NCI-H446 treated with DMSO at 0.1 percent for 48 hours (cell line): ENCODE measurements around the gene GPR146.
"Not testable (repeated sequence)": the region's sequence is repeated elsewhere in the genome, so short reads cannot be mapped to it uniquely, and the experiment has no call there.

Experiments used
- DNase-seq: peaks from one replicate; lab custom pipeline; 2025; lab: John Stamatoyannopoulos, UW

GPR146 gene

DNA sequence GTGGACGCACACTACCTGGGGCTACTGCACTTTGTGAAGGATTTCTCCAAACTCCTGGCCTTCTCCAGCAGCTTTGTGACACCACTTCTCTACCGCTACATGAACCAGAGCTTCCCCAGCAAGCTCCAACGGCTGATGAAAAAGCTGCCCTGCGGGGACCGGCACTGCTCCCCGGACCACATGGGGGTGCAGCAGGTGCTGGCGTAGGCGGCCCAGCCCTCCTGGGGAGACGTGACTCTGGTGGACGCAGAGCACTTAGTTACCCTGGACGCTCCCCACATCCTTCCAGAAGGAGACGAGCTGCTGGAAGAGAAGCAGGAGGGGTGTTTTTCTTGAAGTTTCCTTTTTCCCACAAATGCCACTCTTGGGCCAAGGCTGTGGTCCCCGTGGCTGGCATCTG, 14.0 kb downstream of the GPR146 start:
- no peak for DNase-seq

DNA sequence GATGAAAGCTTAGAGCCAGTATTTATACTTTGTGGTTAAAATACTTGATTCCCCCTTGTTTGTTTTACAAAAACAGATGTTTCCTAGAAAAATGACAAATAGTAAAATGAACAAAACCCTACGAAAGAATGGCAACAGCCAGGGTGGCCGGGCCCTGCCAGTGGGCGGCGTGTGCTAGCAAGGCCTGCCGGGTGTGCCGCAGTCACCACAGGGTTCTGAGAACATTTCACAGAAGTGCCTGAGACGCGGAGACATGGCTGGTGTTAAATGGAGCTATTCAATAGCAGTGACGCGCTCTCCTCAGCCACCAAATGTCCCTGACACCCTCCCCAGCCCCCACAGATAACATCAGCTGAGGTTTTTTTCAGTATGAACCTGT, 14.5 kb downstream of the GPR146 start:
- DNase-seq, result no peak

DNA sequence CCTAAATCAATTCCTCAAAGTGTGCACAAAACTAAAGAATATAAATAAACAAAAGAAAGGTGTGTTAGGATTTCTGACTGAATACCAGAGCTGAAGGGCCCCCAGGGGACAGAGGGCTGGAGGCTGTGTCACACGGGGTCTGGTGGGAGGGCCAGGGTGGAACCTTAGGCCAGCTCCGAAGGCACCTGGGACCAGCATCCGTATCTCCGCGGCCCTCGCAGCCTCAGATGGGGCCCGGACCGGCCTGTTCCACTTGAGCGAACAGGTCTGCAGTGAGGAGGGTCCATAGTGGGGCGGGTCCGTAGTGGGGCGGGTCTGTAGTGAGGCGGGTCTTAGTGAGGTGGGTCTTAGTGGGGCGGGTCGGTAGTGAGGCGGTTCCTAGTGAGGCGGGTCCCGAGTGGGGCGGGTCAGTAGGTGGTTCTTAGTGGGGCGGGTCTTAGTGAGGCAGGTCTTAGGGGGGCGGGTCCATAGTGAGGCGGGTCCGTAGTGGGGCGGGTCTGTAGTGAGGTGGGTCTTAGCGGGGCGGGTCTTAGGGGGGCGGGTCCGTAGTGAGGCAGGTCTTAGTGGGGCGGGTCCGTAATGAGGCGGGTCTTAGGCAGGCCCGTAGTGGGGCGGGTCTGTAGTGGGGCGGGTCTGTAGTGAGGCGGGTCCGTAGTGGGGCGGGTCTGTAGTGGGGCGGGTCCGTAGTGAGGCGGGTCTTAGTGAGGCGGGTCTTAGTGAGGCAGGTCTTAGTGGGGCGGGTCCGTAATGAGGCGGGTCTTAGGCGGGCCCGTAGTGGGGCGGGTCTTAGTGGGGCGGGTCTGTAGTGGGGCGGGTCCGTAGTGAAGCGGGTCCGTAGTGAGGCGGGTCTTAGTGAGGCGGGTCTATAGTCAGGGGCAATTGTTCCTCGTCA, 15.1 kb downstream of the GPR146 start:
- no peak for DNase-seq

DNA sequence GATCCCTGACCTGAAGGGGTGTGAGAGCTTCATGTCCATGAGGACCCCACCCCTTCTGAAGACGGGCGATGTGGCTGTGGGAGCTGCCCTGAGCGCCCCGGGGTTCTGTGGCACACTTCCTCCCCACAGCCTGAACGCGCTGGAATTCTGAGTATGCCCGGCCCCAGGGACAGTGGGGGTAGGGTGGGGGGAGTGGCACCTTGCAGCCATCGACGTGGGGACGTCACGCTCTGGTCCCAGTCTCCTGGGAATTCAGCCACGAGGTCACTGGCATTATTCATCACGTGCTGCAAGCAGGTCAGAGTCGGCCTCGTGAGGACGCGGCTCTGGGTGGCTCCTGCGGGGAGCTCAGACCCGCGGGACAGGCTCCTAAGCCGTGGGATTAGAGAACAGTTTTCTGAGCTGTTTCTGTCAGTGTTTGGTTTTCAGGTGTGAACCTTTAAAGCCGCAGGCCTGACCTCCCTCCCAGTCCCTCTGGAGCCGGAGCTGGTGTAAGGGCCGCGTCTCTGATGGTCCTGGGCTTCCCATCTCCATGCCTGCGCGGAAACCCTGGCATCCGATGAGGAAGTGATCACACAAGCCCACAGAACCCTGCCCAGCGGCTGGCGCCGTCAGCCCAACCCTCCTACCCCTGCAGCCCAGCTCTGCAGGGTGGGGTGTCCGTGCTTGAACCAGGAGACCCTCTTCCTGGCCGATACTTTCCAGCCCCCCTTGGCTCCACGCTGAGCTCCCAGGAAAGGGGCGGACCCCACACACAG, 16.1 kb downstream of the GPR146 start:
- DNase-seq, result no peak

DNA sequence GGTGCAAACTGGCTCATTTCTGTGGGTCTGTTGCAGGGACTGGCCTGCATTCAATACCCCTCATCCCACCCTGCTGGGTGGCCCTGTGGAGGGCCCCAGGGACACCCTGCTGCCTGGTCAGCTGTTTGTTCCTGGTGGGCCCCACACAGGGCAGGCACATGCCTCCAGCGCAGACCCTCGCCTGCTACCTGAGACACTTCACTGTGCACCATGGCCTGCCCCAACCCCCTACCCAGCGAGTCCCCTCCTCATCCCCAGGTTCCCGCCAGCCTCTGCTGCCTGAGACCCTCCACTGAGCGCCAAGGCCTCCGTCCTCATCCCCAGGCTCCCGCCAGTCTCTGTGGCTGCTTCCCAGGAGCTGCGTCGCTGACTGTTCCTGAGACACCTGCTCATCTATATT, 16.8 kb downstream of the GPR146 start:
- no peak for DNase-seq

DNA sequence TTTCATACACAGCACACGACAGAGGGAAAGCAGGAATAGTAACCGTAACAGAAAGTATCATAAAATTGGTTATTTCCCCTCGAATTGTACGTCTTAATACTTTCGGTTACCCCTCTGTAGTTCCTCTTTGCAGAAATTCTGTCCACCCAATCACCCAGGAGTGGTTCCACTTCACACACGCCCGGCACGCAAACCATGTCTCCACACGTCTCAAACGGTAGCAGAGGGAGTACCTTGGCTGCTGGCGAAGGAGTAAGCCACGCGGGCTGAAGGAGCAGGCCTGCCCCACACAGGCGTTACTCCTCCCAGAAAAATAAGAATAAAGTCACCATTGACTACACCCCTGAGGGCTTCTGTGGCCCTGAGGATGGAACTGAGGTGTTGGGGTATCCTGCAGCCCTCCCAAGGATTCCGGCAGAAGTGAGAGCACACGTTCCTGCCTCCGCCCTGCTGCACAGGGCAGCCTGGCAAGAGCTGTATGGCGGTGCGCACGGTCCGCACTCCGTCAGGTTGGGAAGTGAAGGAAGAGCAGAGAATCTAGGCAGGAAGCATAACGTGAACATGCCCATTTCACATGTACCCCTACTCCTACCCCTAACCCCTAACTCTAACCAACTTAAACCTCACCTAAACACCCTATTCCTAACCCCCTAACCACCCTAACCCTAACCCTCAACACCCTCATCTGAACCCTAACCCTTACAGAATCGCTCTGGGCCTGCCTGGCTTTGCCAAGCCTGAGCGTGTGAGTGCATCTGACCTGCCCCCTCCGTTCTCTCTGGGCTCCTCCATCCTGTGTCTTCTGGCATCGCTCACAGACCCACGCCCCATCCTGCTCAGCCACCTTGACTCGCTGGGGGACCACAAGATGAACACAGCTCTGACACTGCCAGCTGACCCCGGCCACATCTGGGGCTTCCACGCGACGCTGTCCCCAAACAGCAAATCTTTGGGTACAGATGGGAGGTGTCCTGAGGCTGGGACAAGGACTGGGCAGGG, 18.2 kb downstream of the GPR146 start:
- DNase-seq, result no peak

DNA sequence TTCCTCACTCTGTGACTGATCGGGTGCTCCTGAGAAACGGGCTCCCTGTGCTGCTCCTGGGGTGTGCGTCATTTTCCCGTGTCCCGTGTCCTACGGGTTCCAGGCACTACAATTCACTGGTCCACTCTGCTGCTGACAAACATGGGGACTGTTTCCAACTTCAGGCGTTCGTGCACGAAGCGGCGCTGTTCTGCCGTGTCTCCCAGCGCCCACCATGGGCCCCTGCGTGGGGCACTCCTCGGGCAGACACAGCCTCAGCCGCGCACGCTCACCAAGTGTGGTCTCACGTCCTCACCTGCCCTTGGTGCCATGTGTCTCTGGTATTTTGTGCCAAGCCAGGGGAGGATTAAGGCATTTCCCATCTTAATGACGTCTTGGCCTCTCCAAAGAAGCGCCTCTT, 19.0 kb downstream of the GPR146 start:
- DNase-seq, result no peak

DNA sequence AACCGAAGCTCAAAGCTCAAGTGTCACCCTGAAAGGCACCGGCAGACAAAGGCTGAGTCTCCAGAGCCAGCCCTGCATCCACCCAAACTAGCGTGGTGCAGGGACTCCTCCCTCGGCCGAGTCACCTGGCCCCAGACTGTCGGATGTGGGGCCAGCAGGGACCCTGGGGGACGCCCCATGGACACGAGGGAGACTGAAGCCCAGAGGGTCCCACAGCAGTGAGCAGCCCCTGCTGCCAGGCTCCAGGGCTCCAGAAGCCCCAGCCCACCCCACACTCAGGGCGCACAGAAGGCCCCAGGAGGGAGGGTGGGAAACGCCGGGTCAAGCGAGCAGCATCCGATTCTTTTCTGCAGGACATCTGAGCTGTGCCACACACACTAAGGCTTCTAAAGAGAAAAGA, 20.2 kb downstream of the GPR146 start:
- DNase-seq, result no peak

DNA sequence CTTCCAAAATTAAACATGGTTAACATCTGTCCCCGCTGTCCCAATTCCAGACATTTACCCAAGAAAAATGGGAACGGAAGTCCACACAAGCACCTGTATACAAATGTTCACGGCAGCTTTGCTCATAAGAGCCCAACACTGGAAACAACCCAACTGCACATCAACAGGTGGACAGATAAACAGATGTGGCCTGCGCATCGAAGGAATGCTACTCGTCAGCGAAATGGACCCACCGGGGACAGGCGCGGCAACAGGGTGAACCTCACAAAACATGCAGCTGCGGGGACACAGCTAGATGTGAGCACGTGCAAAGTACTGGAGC, 20.9 kb downstream of the GPR146 start:
- DNase-seq, result no peak

DNA sequence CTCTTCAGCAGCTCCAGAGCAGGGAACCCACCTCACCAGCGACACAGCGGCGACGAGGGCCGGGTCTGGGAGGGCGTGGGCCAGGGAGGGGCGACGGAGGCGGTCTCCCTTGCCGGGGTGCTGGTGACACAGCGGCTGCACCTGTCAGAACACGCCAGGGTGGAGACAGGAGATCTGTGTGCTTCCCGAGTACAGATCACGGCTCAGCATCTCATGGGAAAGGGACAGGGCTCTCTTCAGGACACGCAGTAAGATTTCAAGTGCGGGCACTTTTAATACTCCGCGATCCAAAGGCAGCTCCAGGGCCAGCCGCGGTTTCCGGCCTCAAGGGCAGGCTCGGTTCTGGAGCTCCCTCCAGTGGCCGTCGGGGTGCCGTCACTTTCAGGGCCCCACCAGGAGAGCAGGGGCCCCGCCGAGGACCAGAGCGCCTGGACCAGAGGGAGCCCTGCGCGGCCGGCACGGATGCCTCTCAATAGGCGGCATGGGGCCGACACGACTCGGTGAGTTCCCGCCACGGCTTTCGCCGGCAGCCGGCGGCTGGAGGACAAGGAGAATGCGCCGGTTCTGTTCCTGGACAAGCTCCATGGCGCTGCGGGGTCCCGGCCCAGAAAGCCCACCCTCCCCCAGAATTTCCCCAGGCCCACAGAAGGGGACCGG, 21.4 kb downstream of the GPR146 start:
- DNase-seq, result no peak

DNA sequence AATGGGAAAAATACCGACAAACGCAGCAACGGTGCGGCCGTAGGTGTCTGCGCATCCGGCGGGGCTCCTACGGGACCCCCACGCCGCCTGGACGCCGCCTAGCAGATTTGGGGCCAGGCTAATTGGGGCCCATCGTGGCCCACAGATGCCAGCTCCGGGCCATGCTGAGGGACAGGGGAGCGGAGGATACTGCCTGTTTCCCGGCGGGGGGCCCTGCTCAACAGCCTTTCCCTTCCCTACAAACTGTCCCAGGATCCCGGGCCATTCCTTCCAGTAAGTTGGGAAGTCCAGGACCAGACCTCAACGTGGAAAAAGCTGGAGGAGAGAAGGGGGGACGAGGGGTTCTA, 21.9 kb downstream of the GPR146 start:
- DNase-seq, result no peak

DNA sequence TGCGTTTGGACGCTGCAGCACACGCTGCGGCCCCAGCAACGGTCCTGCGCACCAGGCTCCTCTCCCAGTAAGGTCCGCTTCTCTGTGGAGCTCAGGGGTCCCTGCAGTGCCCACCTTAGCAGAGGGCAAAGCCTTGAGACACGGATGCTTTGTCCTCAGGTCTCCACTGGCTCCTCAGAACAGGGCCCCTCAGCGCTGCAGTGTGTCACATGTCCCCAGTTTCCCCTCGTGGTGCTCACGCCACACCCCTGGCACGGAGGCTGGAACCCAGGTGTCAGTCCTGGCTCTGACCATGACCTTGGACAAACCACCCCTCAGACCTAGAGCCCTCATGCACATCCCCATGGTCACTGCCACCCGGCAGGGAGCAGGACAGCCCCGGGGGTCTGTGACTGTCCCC, 23.7 kb downstream of the GPR146 start:
- no peak for DNase-seq

DNA sequence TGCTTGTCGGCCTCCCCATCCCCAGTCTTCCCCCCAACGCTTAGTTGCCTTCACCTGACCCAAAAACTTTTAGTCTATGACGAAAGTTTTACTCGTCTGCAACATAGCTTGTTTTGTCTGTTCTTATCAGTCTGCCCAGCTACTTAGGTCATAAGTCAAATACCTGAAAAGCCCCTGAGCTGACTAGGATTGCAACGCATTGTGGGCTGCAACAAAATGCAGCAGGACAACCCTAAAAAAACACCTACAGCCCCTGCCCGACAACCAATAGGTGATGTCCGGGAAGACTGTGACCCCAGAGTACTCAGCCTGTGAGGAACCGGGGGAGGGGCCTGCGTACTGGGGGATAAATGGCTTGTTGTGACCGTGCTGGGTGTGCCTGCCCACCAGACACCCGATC, 24.3 kb downstream of the GPR146 start:
- DNase-seq, result no peak

DNA sequence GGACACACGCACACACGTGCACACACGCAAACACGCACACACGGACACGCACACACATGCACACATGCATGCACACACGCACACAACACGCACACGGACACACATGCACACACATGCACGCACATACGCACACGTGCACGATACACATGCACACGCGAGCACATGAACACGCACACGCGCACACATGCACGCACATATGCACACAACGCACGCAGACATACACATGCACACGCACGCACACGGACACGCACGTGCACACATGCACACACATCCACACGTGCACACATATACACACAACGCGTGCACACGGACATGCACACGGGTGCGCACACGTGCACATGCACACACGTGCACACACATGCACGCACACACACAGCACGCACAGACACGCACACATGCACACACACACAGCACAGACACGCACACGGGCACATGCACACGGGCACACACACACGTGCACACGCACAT, 26.2 kb downstream of the GPR146 start:
- DNase-seq, result no peak

DNA sequence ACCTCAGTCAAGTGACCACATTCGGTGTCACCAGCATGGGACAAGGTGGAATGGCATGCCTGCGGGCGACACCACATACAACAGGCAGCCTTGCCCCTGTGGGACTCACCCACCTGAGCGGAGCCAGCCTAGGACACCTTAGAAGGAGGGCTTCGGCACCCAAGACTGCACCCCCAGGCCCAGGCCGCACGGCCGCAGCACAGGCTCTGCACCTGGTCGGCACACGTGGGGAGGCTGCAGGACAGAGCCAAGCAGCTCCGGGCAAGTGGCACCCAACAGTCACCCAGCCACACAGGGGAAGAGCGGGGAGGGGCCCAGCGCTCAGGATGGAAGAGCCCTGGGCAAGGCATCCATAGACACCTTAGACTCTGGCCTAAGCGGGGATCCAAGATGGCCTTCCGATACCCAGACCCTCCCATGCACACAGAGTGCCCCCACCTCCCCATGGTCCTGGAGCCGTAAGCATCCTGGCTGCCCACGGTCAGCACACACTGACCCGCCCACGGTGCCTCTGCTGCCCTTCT, 27.4 kb downstream of the GPR146 start:
- DNase-seq, result no peak

DNA sequence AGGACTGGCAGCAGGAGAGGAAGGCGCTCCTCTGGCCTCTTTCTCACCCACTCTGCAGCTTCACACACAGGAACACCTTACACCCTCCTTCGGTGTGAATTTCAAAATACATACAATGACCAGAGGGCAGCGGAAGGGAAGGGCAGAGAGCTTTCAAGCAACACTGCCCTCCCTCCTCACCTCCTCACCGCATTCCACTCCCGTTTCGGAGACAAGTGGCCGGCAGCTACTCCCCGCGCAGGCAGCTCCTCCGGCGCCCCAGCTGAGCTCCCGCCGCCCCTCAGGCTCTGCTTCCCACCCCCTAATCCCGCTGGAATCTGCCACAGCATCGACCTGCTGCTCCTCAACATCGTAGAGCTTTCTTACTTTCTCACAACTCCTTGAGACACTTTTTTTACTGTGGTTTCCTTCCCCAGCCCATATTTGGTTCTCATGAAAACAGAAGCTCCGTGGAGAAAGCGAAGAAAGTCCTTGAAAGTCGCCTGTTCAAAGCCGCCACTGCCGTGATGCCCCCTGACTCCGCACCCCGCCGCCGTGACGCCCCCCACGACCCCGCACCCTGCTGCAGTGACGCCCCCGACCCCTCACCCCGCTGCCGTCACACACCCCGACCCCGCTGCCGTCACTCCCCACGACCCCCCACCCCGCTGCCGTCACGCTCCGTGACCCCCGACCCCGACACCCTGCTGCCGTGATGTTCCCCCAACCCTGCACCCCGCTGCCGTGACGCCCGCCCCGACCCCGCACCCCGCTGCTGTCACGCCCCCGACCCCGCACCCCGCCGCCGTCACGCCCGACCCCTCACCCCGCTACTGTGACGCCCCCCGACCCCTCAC, 29.0 kb downstream of the GPR146 start:
- DNase-seq, result no peak

DNA sequence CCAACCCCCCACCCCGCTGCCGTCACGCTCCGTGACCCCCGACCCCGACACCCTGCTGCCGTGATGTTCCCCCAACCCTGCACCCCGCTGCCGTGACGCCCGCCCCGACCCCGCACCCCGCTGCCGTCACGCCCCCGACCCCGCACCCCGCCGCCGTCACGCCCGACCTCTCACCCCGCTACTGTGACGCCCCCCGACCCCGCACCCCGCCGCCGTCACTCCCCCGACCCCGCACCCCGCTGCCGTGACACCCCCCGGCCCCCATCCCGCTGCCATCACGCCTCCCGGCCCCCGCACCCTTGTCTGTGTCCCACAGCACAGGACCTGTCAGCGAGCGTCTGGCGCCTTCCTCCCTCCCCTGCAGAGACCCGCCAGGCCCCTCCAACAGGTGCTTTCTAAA, 29.7 kb downstream of the GPR146 start:
- not testable (repeated sequence) for DNase-seq

DNA sequence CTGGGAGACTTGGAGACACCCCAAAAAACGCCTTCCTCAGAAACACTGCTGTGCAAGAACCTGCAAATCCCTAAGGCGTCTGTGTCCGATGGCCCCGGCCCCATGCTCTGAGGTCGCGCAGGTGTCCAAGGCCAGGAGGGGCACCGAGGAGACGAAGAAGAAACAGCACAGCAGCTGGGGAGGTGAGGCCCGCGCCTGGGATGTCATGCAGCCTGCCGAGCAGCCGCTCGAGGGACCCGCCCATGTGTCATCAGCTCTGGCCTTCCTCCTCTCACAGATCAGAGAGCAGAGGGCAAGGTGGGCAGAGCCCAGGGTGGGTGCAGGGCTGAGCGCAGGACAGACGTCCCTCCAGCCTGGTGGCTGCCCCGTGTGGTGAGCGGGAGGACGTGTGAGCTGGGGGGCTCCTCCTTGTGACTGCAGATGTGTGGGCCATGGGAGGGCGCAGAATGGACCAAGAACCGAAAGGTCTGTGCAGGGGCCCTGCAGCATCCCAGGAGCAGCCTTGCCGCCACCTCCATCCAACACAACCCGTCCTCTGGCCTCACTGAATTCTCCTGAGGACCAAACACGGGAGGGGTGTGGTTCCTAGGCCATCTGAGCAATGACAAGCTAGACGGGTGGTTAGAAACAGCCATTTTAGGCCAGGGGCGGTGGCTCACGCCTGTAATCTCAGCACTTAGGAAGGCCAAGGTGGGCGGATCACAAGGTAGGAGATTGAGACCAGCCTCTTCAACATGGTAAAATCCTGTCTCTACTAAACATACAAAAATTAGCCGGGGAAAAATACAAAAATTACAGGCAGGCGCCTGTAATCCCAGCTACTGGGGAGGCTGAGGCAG, 30.5 kb downstream of the GPR146 start:
- DNase-seq, result no peak

DNA sequence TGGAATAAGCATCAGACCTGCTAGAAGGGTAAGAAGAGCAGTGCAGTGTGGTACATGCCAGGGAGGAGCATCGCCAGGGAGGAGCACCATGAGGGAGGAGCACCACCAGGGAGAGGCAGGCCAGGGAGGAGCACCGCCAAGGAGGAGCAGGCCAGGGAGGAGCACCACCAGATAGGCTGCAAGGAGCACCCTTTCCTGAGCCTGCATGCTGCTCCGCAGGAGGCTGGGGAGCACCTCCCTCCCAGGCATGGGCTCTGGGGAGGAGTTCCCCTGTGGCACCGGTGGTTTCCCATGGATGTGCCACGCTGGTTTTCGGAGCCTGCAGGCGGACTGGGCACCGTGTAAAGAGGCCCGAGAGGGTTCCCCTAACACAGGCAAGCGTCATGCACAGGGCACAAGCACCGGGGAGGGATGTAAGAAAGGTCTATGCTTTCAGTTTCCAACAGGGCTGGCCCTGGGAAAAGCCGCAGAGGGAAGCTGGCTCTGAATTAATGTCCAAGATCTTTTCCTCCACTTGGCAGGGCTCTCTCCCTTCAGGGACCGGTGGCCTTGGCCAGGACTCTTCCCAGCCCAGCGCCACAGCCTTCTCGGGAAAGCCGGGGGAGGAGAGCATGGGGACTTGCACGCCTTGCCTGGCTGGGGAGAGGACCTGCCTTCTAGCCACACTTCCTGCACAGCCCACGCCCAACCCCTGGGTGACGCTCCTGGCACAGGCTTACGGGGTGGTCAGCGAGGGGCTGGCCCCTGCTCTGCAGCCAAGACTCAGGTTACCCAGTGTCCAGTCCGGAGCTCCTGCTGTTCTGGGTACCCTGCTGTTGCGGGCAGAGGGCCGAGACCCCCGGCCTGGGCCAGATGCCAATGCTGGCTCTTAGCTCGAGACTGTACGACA, 32.1 kb downstream of the GPR146 start:
- DNase-seq, result no peak
